SIG-M5 treated with dmso at 0.1 percent for 504 hours (cell line): ENCODE results near the gene TMEM121B.

Experiments
- DNase-seq: peaks from one replicate; lab custom pipeline; 2025; ENCODE audit not compliant: unreplicated experiment; lab: John Stamatoyannopoulos, UW

The TMEM121B gene

DNA sequence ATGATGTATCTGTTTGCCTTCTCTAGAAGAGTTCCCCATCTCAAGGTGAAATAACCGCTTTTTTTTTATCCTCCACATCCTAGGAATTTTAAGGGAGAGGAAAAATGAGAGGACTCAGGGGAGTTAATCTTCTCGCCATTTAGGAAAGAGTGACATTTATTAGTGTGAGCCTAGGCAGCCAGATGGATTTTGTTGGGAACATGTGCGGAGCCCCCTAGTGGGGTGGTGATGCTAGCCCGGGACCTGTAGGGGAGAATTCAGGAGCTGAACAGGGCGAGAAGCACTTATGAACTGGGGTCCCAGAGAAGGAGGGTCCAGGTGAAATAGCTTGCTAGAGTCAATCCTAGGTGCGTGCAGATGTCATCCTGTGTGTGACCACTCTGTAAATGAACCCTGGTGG, 25.6 kb downstream of the TMEM121B start:
- DNase-seq, result no peak

DNA sequence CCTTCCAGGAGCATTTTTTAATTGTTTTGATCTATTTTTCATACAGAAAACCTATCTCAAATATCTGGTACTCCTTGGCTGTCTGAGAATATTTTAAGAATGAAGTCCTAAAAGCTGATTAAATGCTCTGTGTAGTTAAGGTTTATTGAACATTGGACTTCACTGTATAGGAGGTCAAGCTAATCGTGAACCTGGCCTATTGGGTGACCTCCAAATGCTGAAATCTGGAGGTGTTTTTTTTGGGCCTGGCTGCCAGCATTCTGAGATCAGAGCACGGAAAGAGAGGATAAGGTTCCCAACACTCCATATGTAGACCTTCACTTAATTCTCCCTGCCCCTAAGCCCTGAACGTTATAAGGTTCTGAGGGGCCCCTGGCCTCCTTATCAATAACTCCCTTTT, 28.1 kb downstream of the TMEM121B start:
- no peak for DNase-seq

DNA sequence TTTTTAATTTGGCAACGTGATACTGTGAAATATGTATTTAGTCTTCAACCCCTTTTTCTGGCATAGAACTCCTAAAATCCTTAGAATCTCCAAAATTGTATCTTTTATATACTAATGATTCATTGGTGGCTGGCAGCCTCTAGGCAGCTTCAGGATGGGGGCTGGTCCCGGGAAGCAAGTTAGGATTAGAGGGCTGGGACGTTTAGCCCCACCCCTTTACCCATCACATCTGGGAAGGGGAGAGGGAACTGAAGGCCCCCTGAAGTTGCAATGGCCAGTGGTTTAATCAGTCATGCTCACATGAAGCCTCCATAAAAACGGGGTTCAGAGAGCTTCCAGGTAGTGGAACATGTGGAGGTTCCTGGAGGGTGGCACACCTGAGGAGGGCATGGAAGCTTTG, 29.3 kb downstream of the TMEM121B start:
- no peak for DNase-seq

DNA sequence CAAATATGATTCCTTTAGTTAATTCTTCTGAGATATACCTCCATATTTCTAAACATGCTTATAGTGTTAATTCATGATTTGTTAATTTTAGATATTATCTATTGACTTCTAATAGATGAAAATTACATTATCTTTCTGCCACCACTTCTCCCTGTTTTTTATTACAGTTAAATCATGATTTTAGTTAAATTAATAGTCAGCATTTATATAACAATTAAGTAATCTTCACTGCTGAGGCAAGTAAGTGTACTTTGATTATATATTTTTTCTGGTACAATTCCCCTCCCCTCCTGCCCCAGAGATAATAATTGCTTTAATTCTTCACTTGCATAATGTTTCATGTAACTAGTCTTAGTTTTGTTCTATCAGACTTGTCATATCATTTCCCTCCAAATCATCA, 30.6 kb downstream of the TMEM121B start:
- DNase-seq, result no peak

DNA sequence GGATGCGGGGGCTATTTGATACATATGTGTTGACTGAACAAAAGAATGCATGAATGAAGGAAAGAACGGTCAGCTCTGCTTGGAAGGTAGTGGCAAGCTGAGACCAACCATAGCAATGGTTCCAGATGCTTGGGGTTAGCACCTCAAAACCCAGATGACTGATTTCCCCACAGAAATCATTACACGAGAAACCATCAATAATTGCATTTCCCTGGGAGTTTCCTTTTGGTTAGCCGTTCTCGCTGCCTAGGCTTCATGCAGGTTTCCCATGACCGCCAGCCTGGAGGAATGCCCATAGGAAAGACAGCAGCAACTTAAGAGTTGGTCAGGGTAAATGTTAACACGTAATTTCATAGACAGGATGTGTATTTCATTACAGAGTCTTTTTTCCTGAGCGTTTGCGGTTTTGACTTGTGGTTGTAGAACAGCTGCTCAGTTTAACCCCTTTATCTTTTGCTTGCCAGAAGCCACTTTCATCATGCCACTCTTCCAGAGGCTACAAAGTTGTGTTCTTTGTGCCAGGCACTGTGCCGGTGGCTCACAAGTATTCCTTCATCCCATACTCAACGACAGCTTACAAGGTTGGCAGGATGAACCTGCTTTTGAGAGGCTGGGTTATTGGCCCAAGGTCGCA, 33.5 kb downstream of the TMEM121B start:
- peak; percentile 83 for DNase-seq

DNA sequence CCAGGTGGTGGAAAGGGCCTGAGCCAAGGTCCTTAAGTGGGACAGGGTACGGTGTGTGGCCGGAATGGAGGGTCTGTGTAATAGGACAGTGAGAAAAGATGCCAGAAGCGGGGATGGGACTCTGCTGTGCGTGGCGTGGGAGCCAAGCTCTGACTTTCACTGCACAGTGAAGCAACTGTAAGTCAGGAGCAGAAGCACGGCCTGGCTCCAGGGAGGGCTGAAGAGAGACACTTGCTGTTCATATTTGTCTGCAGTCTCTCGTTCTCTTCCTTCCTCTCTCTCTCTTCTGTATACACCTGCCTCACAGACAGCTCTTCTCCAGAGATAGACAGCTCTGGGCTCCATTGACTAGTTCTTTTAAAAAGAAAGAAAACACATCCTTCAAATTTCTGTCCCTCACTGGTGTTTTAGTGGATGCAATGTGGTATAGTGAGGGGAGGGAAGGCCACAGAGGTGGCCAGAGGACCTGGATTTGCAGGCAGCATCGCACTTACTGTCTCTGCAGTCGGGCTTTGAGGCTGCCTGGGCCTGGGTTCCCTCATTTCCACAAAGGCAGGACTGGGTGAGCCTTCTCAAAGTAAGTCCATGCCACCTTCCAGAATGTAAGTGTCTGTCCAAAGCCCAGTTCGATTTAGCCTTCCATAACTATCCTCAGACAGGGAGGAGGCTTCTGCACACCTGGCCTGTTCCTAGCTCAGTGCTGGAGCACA, 34.2 kb downstream of the TMEM121B start:
- no peak for DNase-seq

GRCh38 chr22:17086296-17086695, 34.9 kb downstream of the TMEM121B start:
- peak; percentile 58 for DNase-seq

GRCh38 chr22:17085277-17086181, 35.6 kb downstream of the TMEM121B start:
- DNase-seq, result no peak

DNA sequence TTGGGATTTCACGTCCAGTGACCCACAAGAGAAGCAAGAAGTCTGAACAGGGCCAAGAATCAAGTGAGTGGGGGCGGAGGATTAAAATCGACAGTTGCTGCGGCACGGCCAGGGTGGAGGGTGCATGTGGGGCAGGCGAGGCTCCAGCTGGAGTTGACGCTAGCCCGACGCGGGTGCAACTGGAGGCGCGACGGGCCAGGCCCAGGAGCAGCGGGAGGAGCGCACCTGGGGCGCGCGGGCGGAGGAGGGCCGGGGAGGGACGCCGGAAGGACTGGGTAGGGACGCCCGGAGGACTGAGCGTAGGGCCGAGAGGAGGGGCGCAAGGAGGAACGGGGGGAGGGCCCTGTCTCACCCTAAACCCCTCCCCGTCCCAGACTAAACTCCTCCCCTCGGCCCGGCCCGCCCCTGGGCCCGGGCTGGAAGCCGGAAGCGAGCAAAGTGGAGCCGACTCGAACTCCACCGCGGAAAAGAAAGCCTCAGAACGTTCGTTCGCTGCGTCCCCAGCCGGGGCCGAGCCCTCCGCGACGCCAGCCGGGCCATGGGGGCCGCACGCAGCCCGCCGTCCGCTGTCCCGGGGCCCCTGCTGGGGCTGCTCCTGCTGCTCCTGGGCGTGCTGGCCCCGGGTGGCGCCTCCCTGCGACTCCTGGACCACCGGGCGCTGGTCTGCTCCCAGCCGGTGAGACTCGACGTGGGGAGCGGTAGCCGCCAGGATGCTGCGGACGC, 36.4 kb downstream of the TMEM121B start, which contains the start of gene IL17RA:
TSS of gene IL17RA (plus strand) at position 447 of the 723 bp plus-strand sequence. CDS start at position 539, 92 bp downstream.
- peak; percentile 91 for DNase-seq

DNA sequence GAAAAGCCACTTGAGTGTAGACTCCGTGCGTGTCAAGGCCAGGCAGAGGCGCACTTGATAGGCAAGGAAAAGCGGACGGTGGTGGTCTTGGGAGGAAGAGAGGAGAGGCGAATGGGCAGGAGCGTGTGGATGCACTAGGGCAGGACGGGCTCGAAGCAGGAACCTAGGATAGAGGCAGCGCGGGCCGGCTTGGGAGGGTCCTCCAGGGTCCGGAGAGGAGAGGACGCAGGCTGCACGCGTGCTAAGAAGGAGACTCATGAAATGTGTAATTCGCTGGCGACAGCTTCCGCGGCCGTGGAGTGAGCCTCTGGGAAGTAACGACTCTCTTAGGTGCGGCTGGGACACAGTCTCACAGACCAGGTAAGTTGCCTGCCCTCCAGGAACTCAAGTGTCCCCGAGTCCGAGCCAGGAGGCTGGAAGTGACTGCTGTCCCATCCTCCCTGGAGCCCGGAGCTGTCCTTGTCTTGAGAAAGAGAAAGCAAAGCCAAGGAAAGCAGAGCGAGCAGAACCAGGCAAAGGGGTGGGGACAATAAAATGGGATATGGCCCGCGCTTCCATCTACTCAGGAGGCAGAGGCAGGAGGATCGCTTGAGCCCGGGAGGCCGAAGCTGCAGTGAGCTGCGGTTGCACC, 37.2 kb downstream of the TMEM121B start:
- no peak for DNase-seq

DNA sequence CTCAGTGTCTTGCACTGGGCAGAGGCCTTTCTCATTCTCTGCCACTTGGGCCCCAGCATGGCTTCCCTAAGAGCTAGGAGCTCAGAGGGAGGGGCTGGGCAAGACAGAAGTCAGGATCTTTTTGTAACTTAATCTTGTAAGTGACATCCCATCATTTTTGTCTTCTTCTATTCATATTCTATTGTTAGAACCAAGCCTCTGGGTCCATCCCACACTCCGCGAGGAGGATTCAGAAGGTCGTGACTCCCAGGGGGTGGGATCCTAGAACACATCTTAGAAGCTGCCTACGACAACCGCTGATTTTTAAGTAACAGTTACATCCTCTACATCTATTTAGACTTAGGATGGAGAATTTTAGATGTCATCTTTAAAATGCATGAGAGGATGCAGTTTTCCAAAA, 37.9 kb downstream of the TMEM121B start:
- DNase-seq, result no peak

DNA sequence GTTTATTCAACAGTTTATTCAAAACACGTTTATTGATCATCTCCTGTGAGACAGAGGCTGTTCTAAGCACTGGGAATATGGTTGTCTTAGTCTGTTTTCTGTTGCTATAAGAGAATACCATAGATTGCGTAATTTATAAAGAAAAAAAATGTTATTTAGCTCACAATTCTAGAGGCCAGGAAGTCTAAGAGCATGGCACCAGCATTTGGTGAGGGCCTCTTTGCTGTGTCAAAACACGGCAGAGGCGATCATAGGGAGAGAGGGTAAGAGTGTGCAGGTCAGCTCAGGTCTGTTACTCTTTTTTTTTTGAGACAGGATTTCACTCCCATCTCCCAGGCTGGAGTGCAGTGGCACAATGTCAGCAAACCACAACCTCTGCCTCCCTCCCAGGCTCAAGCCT, 41.6 kb downstream of the TMEM121B start:
- DNase-seq, result no peak

DNA sequence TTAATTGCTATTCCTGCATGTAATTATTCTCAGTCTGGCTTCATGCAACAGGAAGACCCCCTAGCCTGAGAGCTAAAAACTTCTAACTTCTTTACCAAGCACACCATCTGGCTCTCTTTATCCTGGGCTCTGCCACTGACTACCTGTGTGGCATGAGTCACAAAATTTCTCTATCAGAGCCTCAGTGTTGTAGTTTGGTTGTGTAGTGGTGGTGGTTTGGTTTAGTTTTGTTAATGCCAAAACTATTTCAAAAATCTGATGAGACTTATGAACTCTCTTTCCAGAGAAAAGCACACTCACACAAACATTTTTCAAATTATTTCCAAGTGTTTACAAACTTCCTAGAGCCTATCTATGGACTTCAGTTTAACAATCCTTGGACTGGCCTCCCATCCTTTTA, 43.9 kb downstream of the TMEM121B start:
- no peak for DNase-seq

DNA sequence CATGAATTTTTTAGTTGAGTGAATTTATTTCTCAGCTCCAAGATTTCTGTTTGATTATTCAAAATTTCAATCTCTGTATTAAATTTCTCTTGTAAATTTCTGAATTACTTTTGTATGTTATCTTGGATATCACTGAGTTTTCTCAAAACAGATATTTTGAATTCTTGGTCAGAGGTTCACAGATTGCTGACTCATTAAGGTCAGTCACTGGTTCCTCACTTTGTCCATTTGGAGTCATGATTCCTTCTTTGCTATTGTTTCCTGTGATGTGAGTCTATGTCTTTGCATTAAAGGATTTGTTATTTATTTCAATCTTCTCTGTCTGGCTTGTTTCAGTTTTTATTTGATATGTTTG, 46.5 kb downstream of the TMEM121B start:
- DNase-seq, result no peak

- DNase-seq, result no peak
Observed at GRCh38 chr22:17072877-17073276, 48.3 kb downstream of the TMEM121B start.
